C4-2B (cell line): Measurements from ENCODE around the gene GRIN3A.

Experiments used
- CTCF ChIP-seq: fragments of 450-650 bp; conservative IDR thresholded peaks from 2 replicates; pipeline ENCODE4 v1.5.1; 2017; ENCODE audit warnings: mild to moderate bottlenecking
- ZFX ChIP-seq: fragments of 450-650 bp; IDR thresholded peaks from 2 replicates; pipeline ENCODE4 v1.6.1; 2017

DNA sequence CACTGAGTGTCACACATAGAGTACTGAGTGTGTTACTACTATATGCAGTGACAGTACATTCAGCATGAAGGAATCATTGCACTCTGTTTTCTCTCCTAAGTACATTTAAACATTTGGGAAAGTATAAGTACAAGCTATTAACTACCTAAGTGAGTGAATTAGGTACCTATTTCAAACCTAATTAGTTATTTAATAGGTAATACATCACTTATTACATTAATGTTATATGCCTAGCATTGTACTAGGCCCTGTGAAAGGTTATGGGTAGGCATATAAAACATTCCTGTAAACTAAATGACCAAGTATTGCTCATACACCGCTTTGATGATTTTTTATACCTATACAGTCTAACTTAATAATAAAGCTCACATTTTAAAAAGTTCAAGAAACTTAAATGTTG, 118.0 kb downstream of the GRIN3A start:
- TF ChIP-seq CTCF: no peak
- TF ChIP-seq ZFX: no peak
